GM10248 (cell line): ENCODE results near the gene CDKN2D.
"Not testable (repeated sequence)": the region's sequence is repeated elsewhere in the genome, so short reads cannot be mapped to it uniquely, and the experiment has no call there.

Source experiments
- CTCF ChIA-PET: fragments of 300-600 bp; sonication (Branson Sonifier 250); formaldehyde crosslinking; extraction: SDS; loops from one replicate; lab custom pipeline; 2021; ENCODE audit warnings: antibody characterized with exemption; lab: Yijun Ruan, JAX
- POLR2A ChIA-PET: fragments of 350-650 bp; sonication (Branson Sonifier 250); formaldehyde crosslinking; extraction: SDS; loops from one replicate; lab custom pipeline; 2020; ENCODE audit warnings: antibody characterized with exemption; lab: Yijun Ruan, JAX
- DNase-seq: peaks from one replicate; pipeline ENCODE4 v3.0.0; 2012; ENCODE audit errors: extremely low spot score
- CTCF ChIP-seq: IDR thresholded peaks from 2 replicates; pipeline ENCODE4 v1.5.1; 2012; ENCODE audit warnings: mild to moderate bottlenecking, low read depth; ENCODE audit errors: extremely low read depth, missing control alignments, control extremely low read depth

The CDKN2D gene

DNA sequence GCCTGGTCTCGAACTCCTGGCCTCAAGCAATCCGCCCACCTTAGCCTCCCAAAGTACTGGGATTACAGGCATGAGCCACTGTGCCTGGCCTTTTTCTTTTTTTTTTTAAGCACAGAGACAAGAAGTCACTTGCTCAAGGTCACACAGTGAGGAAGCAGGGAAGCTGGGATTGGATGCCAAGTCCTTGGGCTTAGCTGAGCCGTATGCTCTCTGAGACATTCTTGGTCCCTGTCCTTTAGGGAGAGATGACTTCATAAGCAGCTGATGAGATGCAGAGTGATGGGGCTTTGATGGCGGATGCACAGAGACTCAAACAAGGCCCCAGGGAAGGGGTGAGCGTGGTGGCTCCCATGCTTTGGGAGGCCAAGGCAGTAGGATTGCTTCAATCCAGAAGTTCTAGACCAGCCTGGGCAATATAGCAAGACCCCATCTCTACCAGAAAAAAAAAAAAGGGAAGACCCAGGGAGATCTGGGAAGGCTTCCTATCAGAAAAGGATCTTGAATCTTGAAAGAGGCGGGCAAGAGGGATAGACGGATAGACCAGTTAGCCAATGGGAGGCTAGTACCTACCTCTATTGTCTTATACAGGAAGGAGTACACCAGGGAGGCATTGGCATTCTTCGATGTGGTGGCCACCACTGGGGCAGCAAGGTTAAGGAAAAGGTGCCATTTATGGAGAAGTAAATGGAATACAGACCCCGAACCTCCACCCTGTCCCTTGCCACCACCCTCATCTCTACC is 14.4 kb upstream of the CDKN2D start:
- TF ChIP-seq CTCF = no peak
- CTCF ChIA-PET = interaction anchor here (1.3 to 8.7 kb wide), 7 partner anchors 11 to 116 kb away, joined by 4 to 340 read pairs (median 17); partner anchors contain the start of genes CDKN2D, KRI1 and QTRT1
- POLR2A ChIA-PET = no interaction called here
- DNase-seq = no peak

DNA sequence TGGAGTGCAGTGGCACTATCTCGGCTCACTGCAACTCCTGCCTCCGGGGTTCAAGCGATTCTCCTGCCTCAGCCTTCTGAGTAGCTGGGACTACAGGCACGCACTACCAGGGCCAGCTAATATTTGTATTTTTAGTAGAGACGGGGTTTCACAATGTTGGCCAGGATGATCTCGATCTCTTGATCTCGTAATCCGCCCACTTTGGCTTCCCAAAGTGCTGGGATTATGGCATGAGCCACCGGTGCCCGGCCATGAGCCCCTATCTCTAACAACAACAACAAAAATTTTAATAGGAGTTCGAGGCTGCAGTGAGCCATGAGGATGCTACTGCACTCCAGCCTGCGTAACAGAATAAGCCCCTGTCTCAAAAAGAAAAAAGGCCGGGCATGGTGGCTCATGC is 13.3 kb upstream of the CDKN2D start:
- ChIA-PET CTCF (interaction anchor here (0.9 to 8.7 kb wide), 32 partner anchors 9 to 171 kb away, joined by 3 to 340 read pairs (median 6); partner anchors contain the start of genes CDKN2D, DNM2, KRI1 and QTRT1), POLR2A (no interaction called here)

GRCh38 chr19:10580979-10581631 is 12.3 kb upstream of the CDKN2D start:
- DNase-seq = peak; percentile 82
- ChIA-PET CTCF (interaction anchor here (0.6 to 8.7 kb wide), 51 partner anchors 8 to 283 kb away, joined by 3 to 340 read pairs (median 5); partner anchors contain the start of genes CDKN2D, DNM2, KRI1 and QTRT1), POLR2A (no interaction called here)
- TF ChIP-seq CTCF = peak; percentile 99

More for the DNA sequence above, 13.3 kb upstream of the CDKN2D start:
- no peak for DNase-seq
- TF ChIP-seq CTCF = no peak

DNA sequence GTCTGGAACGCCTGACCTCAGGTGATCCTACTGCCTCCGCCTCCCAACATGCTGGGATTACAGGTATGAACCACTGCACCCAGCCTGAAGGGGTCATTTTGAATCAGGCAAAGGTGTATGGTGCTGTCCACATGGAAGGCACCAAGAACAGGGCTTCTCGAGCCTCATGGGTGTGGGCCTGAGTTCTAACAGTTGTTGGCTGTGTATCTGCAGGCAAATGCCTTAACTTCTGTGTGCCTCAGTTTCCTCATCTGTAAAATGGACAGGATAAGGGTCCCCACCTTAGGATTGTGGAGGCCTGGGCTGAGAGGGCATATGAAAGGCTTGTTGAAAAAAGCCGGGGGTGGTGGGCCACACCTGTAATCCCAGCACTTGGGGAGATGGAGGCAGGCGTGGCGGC is 9.2 kb upstream of the CDKN2D start:
- no peak for TF ChIP-seq CTCF
- ChIA-PET CTCF (interaction anchor here (1.0 to 8.7 kb wide), 4 partner anchors 15 to 122 kb away, joined by 3 to 161 read pairs (median 60); partner anchors contain the start of gene QTRT1), POLR2A (no interaction called here)
- DNase-seq = no peak

GRCh38 chr19:10575011-10575716 is 6.4 kb upstream of the CDKN2D start:
- ChIA-PET CTCF (interaction anchor here (1.5 to 8.7 kb wide), 3 partner anchors 69 to 125 kb away, joined by 5 to 161 read pairs (median 14); partner anchors contain the start of gene QTRT1), POLR2A (no interaction called here)
- DNase-seq = no peak
- TF ChIP-seq CTCF = no peak

DNA sequence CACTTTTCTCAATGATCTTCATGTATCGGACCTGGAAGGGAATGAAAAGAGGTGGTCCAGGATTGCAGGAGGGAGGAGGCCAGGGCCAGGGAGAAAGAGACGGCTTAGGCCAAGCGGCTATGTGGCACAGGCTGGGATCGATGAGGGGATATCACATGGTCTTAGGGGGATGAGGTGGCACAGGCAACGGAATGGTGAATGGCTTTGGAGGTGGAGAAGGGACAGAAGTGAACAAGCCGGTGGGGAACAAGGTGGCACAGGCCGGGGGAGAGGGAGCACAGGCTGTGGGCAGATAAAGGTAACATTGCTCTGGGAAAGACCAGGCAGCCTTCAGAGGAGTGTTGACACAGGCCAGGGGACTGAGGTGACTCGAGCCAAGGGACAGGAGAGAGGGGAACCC is 5.7 kb upstream of the CDKN2D start:
- ChIA-PET CTCF (interaction anchor here (1.5 kb wide), 1 partner anchor 91 kb away, joined by 5 read pairs; no protein-coding TSS in a partner anchor), POLR2A (no interaction called here)
- TF ChIP-seq CTCF = no peak
- DNase-seq = no peak

DNA sequence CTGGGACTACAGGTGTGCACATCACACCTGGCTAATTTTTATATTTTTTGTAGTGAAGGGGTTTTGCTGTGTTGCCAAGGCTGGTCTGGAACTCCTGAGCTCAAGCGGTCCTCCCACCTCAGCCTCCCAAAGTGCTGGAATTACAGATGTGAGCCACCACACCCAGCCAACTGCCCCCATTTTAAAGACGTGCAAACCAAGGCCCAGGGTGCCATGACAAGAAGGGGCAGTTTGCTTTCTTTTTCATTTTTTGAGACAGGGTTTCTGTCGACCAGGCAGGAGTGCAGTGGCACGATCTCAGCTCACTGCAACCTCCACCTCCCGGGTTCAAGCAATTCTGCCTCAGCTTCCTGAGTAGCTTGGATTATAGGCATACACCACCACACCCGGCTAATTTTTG is 5.0 kb upstream of the CDKN2D start:
- POLR2A ChIA-PET, DNase-seq: not testable (repeated sequence)
- CTCF ChIA-PET = interaction anchor here (1.0 to 3.1 kb wide), 8 partner anchors 7 to 126 kb away, joined by 3 to 32 read pairs (median 8); partner anchors contain the start of gene S1PR5
